Esophagus squamous epithelium (tissue), 4 donors: ENCODE measurements around the gene STXBP3.

Experiments
- POLR2A ChIP-seq, 4 donors: fragments of 450-650 bp; IDR thresholded peaks; one replicate each; pipeline ENCODE4 v1.6.1; 2017; ENCODE audit warnings: antibody characterized with exemption in 4 of 4, mild to moderate bottlenecking in 4 of 4, moderate library complexity in 3 of 4
- TF ChIP-seq, protein P1 (sequence below), 6 experiments: fragments of 450-650 bp in 4 of 6; fragments of 200-600 bp in 2 of 6; sonication (generic) in 2 of 6; IDR thresholded peaks; one replicate each; pipeline ENCODE4 v1.5.1; 2016 to 2019; ENCODE audit warnings: antibody characterized with exemption in 6 of 6, mild to moderate bottlenecking in 4 of 6, moderate library complexity in 4 of 6

DNA sequence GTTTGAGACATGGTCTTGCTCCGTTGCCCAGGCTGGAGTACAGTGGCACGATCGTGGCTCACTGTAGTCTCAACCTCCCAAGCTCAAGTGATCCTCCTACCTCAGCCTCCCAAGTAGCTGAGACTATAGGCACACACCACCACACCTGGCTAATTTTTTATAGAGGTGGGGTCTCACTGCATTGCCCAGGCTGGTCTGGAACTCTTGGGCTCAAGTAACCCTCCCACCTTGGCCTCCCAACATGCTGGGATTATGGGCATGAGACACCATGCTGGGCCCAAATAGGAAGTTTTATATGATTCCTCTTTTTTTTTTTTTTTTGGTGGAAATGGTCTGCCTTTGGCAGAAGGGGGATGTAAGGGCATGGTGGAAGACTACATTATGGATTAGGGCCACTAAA is 39.8 kb upstream of the STXBP3 start:
- no peak for TF ChIP-seq POLR2A (IDR thresholded peaks at IDR 0.05)
- TF ChIP-seq, protein P1, sequence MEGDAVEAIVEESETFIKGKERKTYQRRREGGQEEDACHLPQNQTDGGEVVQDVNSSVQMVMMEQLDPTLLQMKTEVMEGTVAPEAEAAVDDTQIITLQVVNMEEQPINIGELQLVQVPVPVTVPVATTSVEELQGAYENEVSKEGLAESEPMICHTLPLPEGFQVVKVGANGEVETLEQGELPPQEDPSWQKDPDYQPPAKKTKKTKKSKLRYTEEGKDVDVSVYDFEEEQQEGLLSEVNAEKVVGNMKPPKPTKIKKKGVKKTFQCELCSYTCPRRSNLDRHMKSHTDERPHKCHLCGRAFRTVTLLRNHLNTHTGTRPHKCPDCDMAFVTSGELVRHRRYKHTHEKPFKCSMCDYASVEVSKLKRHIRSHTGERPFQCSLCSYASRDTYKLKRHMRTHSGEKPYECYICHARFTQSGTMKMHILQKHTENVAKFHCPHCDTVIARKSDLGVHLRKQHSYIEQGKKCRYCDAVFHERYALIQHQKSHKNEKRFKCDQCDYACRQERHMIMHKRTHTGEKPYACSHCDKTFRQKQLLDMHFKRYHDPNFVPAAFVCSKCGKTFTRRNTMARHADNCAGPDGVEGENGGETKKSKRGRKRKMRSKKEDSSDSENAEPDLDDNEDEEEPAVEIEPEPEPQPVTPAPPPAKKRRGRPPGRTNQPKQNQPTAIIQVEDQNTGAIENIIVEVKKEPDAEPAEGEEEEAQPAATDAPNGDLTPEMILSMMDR (IDR thresholded peaks at IDR 0.05), result no peak
